ENCODE data around the gene ACSF2.
"Not testable (repeated sequence)": the region's sequence is repeated elsewhere in the genome, so short reads cannot be mapped to it uniquely, and the experiment has no call there.

- TF ChIP-seq POLR2A (IDR thresholded peaks at IDR 0.05; ENCODE audit: low read length); GATA1 (IDR thresholded peaks at IDR 0.05; ENCODE audit: low read depth, low read length): not testable (repeated sequence)
Observed at GRCh38 chr17:50399591-50399990, 26.4 kb upstream of the ACSF2 start.

All from erythroblast (primary cell).